Astrocyte (in vitro differentiated cells and primary cell): ENCODE results near the gene WDR35.

Experiments used
- CTCF ChIP-seq: IDR thresholded peaks from 2 replicates; pipeline ENCODE4 v1.5.1; 2011; ENCODE audit warnings: low read depth, mild to moderate bottlenecking, inconsistent platforms, low read length, moderate library complexity; ENCODE audit not compliant: insufficient read depth
- EZH2 ChIP-seq: IDR thresholded peaks from 2 replicates; pipeline ENCODE4 v1.6.1; 2012; ENCODE audit warnings: mild to moderate bottlenecking, low read length, inconsistent platforms; ENCODE audit not compliant: insufficient read depth

GRCh38 chr2:20027260-20027677 lies 37.4 kb upstream of the WDR35 start:
- TF ChIP-seq EZH2 (no peak), CTCF (no peak)
